ENCODE results near the gene ACTRT2.

Gene ACTRT2

GRCh38 chr1:3070644-3071564 is 49.6 kb downstream of the ACTRT2 start:
- no peak for DNase-seq

- no peak for DNase-seq
These were observed 50.5 kb downstream of the ACTRT2 start for GRCh38 chr1:3071565-3072390.

Data from stimulated activated CD4-positive, alpha-beta T cell treated with anti-CD3 and anti-CD28 coated beads, Interleukin-2, amount 100 ng/mL, for 24 hours (primary cell).